Trophoblast cell (in vitro differentiated cells and primary cell): ENCODE results near the gene CLCN5.

ENCODE experiments used
- DNase-seq, 2 donors: peaks; one replicate each; pipeline ENCODE4 v3.0.0-alpha.2; 2016
- H2AFZ ChIP-seq: 2 replicates; pipeline ENCODE4 v1.6.1; 2013; ENCODE audit warnings: low read length, moderate library complexity, mild to moderate bottlenecking; ENCODE audit not compliant: insufficient read depth, poor library complexity
- H2AK5ac ChIP-seq: 2 replicates; pipeline ENCODE4 v1.6.1; 2013; ENCODE audit warnings: mild to moderate bottlenecking, low read length
- H2BK120ac ChIP-seq: 2 replicates; pipeline ENCODE4 v1.6.1; 2013; ENCODE audit warnings: low read length, mild to moderate bottlenecking, moderate library complexity; ENCODE audit not compliant: insufficient read depth, poor library complexity
- H2BK12ac ChIP-seq: 2 replicates; pipeline ENCODE4 v1.6.1; 2013; ENCODE audit warnings: mild to moderate bottlenecking, low read length, moderate library complexity
- H2BK5ac ChIP-seq: 2 replicates; pipeline ENCODE4 v1.6.1; 2013; ENCODE audit warnings: low read length, low read depth, moderate library complexity, mild to moderate bottlenecking; ENCODE audit not compliant: poor library complexity
- H3K14ac ChIP-seq: 2 replicates; pipeline ENCODE4 v1.6.1; 2013; ENCODE audit warnings: mild to moderate bottlenecking, low read length
- H3K18ac ChIP-seq: 2 replicates; pipeline ENCODE4 v1.6.1; 2013; ENCODE audit warnings: mild to moderate bottlenecking, low read length
- H3K23ac ChIP-seq: 2 replicates; pipeline ENCODE4 v1.6.1; 2013; ENCODE audit warnings: low read length
- H3K27ac ChIP-seq: 2 replicates; pipeline ENCODE4 v1.5.1; 2013; ENCODE audit warnings: low read depth, mild to moderate bottlenecking, inconsistent platforms, low read length, moderate library complexity
- H3K27me3 ChIP-seq: 2 replicates; pipeline ENCODE4 v1.6.1; 2013; ENCODE audit warnings: inconsistent platforms, mild to moderate bottlenecking, low read length, moderate library complexity; ENCODE audit not compliant: insufficient read depth
- H3K36me3 ChIP-seq, 2 experiments: 1 replicate in 1 of 2; 2 replicates in 1 of 2; pipeline ENCODE4 v1.6.1; 2013; ENCODE audit warnings: low read length in 2 of 2, mild to moderate bottlenecking in 2 of 2, moderate library complexity in 1 of 2; ENCODE audit not compliant: insufficient read depth in 2 of 2, control insufficient read depth in 1 of 2
- H3K4ac ChIP-seq: 2 replicates; pipeline ENCODE4 v1.6.1; 2013; ENCODE audit warnings: low read depth, mild to moderate bottlenecking, low read length, moderate library complexity
- H3K4me1 ChIP-seq, 2 experiments: 1 replicate in 1 of 2; 2 replicates in 1 of 2; pipeline ENCODE4 v1.6.1; 2013; ENCODE audit warnings: low read length in 2 of 2, mild to moderate bottlenecking in 2 of 2, moderate library complexity in 1 of 2; ENCODE audit not compliant: insufficient read depth in 2 of 2, control insufficient read depth in 1 of 2
- H3K4me2 ChIP-seq: 2 replicates; pipeline ENCODE4 v1.6.1; 2013; ENCODE audit warnings: inconsistent platforms, mild to moderate bottlenecking, low read length, moderate library complexity
- H3K4me3 ChIP-seq: 2 replicates; pipeline ENCODE4 v1.5.1; 2013; ENCODE audit warnings: mild to moderate bottlenecking, low read depth, low read length, inconsistent platforms
- H3K79me1 ChIP-seq: one replicate; pipeline ENCODE4 v1.6.1; 2013; ENCODE audit warnings: low read length
- H3K79me2 ChIP-seq: 2 replicates; pipeline ENCODE4 v1.6.1; 2013; ENCODE audit warnings: low read length, mild to moderate bottlenecking; ENCODE audit not compliant: control insufficient read depth, insufficient read depth, poor library complexity
- H3K9ac ChIP-seq: 2 replicates; pipeline ENCODE4 v1.6.1; 2013; ENCODE audit warnings: mild to moderate bottlenecking, low read length
- H3K9me3 ChIP-seq: 2 replicates; pipeline ENCODE4 v1.6.1; 2013; ENCODE audit warnings: low read depth, mild to moderate bottlenecking, control low read depth, inconsistent platforms, low read length; ENCODE audit not compliant: insufficient read depth
- H4K12ac ChIP-seq: 2 replicates; pipeline ENCODE4 v1.6.1; 2013; ENCODE audit warnings: low read depth, mild to moderate bottlenecking, low read length, moderate library complexity
- H4K8ac ChIP-seq: 2 replicates; pipeline ENCODE4 v1.6.1; 2013; ENCODE audit warnings: low read depth, mild to moderate bottlenecking, low read length, moderate library complexity
- H4K91ac ChIP-seq: one replicate; pipeline ENCODE4 v1.6.1; 2013; ENCODE audit warnings: low read depth, mild to moderate bottlenecking, low read length, moderate library complexity
- WGBS: extraction: QIAGEN DNeasy Blood & Tissue Kit; methylation state at CpG from one replicate; pipeline ENCODE4 v1.1.7; 2013; ENCODE audit warnings: missing lambda C conversion rate; ENCODE audit not compliant: insufficient read length, insufficient coverage; ENCODE audit errors: extremely low coverage; 5-methylcytosine and 5-hydroxymethylcytosine counted together

The CLCN5 gene

GRCh38 chrX:50035126-50035525 is 112.7 kb downstream of the CLCN5 start:
- no peaks in the 10 kb centered on the region for H3K79me1 ChIP-seq
- H4K91ac ChIP-seq, result no peak overlapping the region
- no peak overlapping the region for H2AFZ ChIP-seq
- no peaks in the 10 kb centered on the region for H3K36me3 ChIP-seq
- no peak overlapping the region for H3K4me2 ChIP-seq
- no peak overlapping the region for H2BK120ac ChIP-seq
- no peak overlapping the region for H3K23ac ChIP-seq
- DNase-seq, result no peak
- no peak overlapping the region for H3K4ac ChIP-seq
- no peak overlapping the region for H4K8ac ChIP-seq
- H3K18ac ChIP-seq, result no peak overlapping the region
- no peak overlapping the region for H3K14ac ChIP-seq
- H2BK5ac ChIP-seq, result no peak overlapping the region
- H3K9ac ChIP-seq, result no peak overlapping the region
- H3K4me3 ChIP-seq, result no peak overlapping the region
- H2BK12ac ChIP-seq, result no peak overlapping the region
- H3K4me1 ChIP-seq, result no peaks in the 10 kb centered on the region
- H3K79me2 ChIP-seq, result no peaks in the 10 kb centered on the region
- H3K27me3 ChIP-seq, result no peaks in the 10 kb centered on the region
- H2AK5ac ChIP-seq, result no peak overlapping the region
- H3K27ac ChIP-seq, result no peak overlapping the region
- H4K12ac ChIP-seq, result no peak overlapping the region
- H3K9me3 ChIP-seq, result no peaks in the 10 kb centered on the region

DNA sequence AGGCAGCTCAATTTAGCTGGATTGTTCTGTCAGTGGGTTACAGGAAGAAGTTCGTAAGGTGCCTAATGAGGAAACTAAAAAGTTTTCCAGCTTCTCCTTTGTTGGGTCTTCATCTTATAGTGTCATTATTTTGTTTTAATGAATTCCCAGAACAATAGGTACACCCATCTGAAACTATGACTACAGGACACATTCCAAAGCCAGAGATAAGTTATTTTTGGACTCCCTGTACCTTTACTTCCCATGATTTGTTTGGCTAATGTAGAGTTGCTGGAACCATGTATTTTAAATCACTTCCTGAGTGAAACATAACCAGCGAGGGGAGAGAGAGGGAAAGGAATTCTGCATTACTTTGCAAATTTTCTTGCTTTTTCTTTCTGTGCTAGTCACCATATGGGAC is 114.0 kb downstream of the CLCN5 start:
- H2AFZ ChIP-seq, result no peak overlapping the region
- H3K23ac ChIP-seq, result no peak overlapping the region
- no peak overlapping the region for H4K91ac ChIP-seq
- H3K18ac ChIP-seq, result no peak overlapping the region
- no peak overlapping the region for H3K27ac ChIP-seq
- no peak overlapping the region for H4K8ac ChIP-seq
- no peak overlapping the region for H3K4ac ChIP-seq
- H4K12ac ChIP-seq, result no peak overlapping the region
- no peak overlapping the region for H3K4me2 ChIP-seq
- no peak overlapping the region for H3K14ac ChIP-seq
- no peaks in the 10 kb centered on the region for H3K79me1 ChIP-seq
- H3K4me1 ChIP-seq, result no peaks in the 10 kb centered on the region
- WGBS, result no CpG with 5 or more reads among the region's 2 CpGs
- H2AK5ac ChIP-seq, result no peak overlapping the region
- H2BK120ac ChIP-seq, result no peak overlapping the region
- H2BK5ac ChIP-seq, result no peak overlapping the region
- no peak overlapping the region for H3K4me3 ChIP-seq
- no peak overlapping the region for H3K9ac ChIP-seq
- H3K79me2 ChIP-seq, result no peaks in the 10 kb centered on the region
- H3K36me3 ChIP-seq, result no peaks in the 10 kb centered on the region
- no peaks in the 10 kb centered on the region for H3K27me3 ChIP-seq
- no peaks in the 10 kb centered on the region for H3K9me3 ChIP-seq
- no peak overlapping the region for H2BK12ac ChIP-seq
- no peak for DNase-seq

DNA sequence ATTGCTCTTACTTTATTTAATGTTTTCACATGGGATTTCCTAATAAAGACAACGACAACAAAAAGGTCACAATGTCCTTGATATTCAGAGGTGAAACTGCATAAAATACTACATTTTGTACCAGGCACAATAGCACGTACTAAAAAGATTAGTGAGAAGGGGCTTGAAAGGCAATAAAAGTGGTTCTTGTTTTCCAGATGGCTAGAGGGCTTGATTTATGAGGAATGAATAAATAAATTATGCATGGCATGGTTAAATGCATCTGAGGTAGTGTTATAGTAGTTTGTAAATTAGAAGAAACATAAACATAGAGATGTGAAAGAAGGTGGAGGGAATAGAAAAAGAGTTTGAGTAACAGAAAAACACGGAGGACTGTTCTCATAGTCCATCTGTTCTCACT is 123.4 kb downstream of the CLCN5 start:
- Histone ChIP-seq H4K8ac (no peak overlapping the region), H2AFZ (no peak overlapping the region), H3K14ac (no peak overlapping the region), H3K79me2 (no peaks in the 10 kb centered on the region), H3K27ac (no peak overlapping the region), H3K79me1 (no peaks in the 10 kb centered on the region), H3K4me1 (no peaks in the 10 kb centered on the region), H2BK120ac (no peak overlapping the region), H3K23ac (no peak overlapping the region), H2BK12ac (no peak overlapping the region), H3K4ac (no peak overlapping the region), H3K27me3 (no peaks in the 10 kb centered on the region), H2AK5ac (no peak overlapping the region), H3K9me3 (no peaks in the 10 kb centered on the region), H3K36me3 (peaks cover 0 to 2% of the 10 kb centered on the region in 2 experiments), H4K91ac (no peak overlapping the region), H2BK5ac (no peak overlapping the region), H3K4me3 (no peak overlapping the region), H4K12ac (no peak overlapping the region), H3K9ac (no peak overlapping the region), H3K18ac (no peak overlapping the region), H3K4me2 (no peak overlapping the region)
- no peak for DNase-seq
- no CpG with 5 or more reads among the region's 3 CpGs for WGBS

DNA sequence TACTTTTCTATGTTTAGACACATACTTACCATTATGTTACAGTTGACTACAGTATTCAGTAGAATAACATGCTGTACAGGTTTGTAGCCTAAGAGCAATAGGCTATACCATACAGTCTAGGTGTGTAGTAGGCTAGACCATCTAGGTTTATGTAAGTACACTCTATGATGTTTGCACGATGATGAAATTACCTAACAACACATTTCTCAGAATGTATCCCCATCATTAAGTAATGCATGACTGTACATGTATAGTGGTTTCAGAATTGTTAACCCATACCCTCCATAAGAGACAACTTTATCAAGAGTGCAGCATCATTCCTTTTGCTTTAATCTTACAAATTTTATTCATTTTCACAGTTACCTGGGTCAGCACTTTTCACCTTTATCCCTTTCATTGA is 126.8 kb downstream of the CLCN5 start:
- Histone ChIP-seq H2BK12ac (no peak overlapping the region), H3K27ac (no peak overlapping the region), H3K14ac (no peak overlapping the region), H3K36me3 (peaks cover 0 to 2% of the 10 kb centered on the region in 2 experiments), H3K4me1 (peaks cover 0 to 5% of the 10 kb centered on the region in 2 experiments), H3K4ac (no peak overlapping the region), H3K9ac (no peak overlapping the region), H4K91ac (no peak overlapping the region), H3K4me2 (no peak overlapping the region), H3K23ac (no peak overlapping the region), H4K8ac (no peak overlapping the region), H4K12ac (no peak overlapping the region), H2BK5ac (no peak overlapping the region), H2AFZ (no peak overlapping the region), H3K4me3 (no peak overlapping the region), H3K79me2 (no peaks in the 10 kb centered on the region), H3K9me3 (no peaks in the 10 kb centered on the region), H3K18ac (no peak overlapping the region), H3K79me1 (no peaks in the 10 kb centered on the region), H2BK120ac (no peak overlapping the region), H2AK5ac (no peak overlapping the region), H3K27me3 (no peaks in the 10 kb centered on the region)
- no CpG with 5 or more reads among the region's 1 CpG for WGBS
- no peak for DNase-seq
